Ramos (cell line): ENCODE data around the gene EVC.

Source experiments
- in situ Hi-C: fragments of 300-500 bp; cut with MboI; formaldehyde crosslinking; loops from one replicate; pipeline ENCODE4 v1.14.3; 2022; ENCODE audit warnings: low sequenced_read_pairs; ENCODE audit not compliant: unreplicated experiment

The EVC gene

GRCh38 chr4:5782829-5783476 is 72.0 kb downstream of the EVC start:
- in situ Hi-C loops, result no loop called here

DNA sequence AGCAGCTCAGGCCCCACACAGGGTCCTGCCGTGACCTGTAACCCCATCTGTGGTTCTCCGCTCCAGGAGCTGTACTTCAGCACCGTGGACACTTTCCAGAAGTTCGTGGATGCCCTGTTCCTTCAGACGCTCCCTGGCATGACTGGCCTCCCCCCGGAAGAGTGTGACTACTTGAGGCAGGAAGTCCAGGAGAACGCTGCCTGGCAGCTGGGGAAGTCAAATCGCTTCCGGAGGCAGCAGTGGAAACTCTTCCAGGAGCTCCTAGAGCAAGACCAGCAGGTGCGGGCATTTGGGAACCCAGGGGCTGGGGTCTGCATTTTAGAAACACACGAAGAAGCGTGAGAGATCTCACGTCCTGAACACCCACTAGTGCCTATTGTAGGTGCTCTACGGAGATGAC is 72.5 kb downstream of the EVC start:
- in situ Hi-C loops, result no loop called here

- in situ Hi-C loops, result no loop called here
Observed at GRCh38 chr4:5784021-5784420, 73.0 kb downstream of the EVC start.

DNA sequence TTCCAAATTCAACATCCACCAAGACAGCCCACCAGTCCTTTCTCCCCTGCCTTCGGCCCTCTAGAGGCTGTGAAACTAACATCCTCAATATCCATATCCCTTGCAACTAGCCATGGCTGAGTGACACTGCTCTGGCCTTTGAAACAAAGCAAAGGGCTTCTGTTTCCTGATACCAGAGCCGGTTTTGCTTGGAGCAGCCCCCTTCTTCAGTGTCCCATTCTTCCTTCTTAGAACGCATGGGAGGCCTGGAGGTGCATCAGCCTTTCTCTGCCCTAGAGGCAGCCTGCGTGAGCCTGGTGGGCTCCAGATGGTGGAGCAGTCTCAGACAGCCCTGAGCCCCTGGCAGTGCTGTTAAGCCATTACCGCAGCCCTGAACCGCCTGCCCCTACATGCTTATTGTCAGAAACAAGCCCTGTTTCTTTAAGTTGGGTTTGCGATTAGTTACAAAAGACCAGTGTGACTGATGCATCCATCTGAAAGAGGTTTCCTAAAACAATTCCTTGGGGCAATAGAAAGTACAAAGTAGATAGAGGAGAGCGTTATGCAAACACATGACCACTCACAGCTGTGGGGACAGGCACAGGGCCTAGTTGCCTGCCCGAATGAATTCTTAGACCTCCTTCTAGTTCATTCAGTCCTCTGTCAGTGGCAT is 74.1 kb downstream of the EVC start:
- in situ Hi-C loops, result no loop called here

DNA sequence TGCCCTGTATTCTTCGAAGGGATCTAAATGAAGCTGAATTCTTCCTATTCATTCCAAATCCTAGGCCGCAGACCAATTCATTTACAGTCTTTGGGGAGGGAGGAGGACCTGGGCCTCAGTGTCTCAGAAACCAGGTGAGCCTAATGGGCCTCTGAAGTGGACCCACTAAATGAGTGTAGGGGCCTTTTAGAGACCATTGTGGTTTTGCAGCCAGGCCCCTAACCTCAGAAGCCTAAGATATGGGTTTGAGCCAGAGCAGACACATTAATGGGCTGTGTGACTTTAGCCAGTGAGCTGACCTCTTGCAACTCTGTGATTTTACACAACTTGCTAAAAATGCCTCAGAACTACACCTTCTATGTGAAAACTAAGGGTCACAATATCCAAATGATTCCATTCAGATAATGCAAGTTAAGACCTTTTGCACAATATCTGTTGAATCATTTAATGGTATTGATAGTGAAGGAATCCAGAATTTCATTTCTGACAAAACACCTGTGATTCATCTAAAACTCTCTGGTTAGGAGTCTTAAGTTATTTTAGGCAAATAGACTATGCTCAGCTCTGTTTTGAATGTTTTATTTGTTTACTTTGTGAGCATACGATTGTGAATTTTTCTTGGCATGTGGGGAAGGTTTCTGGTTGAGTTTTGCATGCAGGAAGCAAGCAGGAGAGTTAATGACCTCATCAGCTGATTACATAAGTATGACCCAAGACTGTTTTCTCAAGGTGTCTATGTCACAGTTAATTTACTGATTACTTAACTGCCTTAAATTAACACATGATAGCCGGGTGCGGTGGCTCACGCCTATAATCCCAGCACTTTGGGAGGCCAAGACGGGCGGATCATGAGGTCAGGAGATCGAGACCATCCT is 75.0 kb downstream of the EVC start:
- in situ Hi-C loops, result no loop called here

DNA sequence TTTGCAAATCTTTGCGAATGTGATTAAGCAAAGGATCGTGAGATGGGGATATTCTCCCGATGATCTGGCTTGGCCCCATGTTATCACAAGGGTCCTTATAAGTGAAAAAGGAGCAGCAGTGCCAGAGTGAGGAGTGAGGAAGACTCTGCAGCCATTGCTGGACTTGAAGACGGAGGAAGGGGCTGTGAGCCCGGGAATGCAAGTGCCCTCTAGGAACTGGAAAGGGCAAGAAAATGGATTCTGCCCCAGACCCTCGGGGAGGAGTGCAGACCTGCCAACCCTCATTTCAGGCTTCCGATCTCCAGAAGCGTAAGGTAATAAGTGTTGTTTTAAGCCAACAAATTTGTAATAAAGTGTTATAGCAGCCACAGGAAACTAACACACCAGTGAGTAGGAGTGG is 76.3 kb downstream of the EVC start:
- in situ Hi-C loops, result no loop called here

GRCh38 chr4:5788144-5788543 is 77.1 kb downstream of the EVC start:
- in situ Hi-C loops, result no loop called here

GRCh38 chr4:5789141-5789540 is 78.1 kb downstream of the EVC start:
- in situ Hi-C loops, result no loop called here

DNA sequence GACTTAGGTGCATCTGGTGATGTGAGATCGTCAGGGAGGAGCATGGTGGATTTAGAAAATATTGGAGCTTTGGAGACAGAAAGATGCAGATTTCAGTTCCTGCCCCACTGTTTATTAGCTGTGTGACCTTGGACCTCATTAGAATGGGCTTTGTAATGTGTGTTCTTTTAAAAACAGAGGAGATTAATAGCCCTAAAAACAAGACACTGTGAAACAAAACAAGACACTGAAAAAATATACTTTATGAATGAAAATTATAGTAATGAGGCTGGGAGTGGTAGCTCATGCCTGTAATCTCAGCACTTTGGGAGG is 79.5 kb downstream of the EVC start:
- in situ Hi-C loops, result no loop called here

DNA sequence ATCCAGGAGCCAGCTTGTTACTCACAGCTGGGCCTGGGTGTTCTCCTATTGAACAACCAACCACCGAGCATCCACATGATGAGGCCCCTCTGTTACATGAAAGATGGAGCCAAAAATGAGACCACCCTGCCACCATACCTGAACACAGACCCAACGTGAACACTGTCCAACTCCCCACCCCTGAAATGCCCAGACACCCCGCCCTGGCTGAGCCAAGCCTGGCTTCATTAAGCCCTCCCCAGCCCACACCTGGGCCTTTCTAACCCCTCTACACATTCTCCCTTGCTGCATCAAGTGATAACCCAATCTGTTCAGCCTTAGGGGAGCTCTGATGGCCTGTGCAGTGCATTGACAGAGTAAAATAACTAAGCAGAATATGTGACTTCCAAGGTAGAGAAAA is 80.7 kb downstream of the EVC start:
- in situ Hi-C loops, result no loop called here

- in situ Hi-C loops, result no loop called here
Observed at GRCh38 chr4:5793514-5793913, 82.5 kb downstream of the EVC start.

- in situ Hi-C loops, result no loop called here
Observed at GRCh38 chr4:5795580-5795979, 84.6 kb downstream of the EVC start.

GRCh38 chr4:5796976-5797375 is 86.0 kb downstream of the EVC start:
- in situ Hi-C loops, result no loop called here

- in situ Hi-C loops, result no loop called here
Observed at GRCh38 chr4:5797866-5798265, 86.9 kb downstream of the EVC start.

DNA sequence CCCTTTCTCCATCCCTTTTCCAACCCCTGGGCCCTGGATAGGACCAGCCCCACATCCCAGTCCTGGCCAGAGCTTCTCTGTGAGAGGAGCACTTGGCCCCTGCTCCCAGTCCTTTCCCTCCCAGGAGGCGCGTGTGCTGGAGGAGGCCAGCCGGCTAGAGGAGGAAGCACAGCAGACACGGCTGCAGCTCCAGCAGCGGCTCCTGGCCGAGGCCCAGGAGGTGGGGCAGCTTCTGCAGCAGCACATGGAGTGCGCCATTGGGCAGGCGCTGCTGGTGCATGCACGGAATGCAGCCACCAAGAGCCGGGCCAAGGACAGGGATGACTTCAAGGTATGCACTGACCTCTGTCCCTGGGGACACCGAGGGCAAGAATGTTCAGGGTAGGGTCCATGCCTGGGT is 87.5 kb downstream of the EVC start:
- in situ Hi-C loops, result no loop called here

GRCh38 chr4:5798946-5799345 is 87.9 kb downstream of the EVC start:
- in situ Hi-C loops, result no loop called here

DNA sequence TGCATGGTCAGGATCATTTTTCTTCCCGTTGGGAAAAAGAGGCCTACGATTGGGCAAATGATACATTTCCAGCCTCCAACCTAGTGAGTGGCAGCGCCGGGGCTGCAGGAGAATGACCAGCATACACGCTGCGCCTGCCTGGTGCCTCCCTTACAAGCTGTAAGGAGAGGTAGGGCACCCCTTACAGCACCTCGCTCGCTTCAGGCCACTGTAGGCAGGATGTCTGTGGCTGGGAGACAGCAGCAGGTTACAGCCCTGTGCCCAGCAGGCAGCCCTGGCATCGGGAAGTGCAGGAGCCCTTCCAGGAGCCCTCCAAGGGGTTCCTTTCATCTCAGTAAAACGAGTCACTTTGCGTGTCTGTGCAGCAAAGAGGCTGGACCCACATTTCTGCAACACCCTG is 88.4 kb downstream of the EVC start:
- in situ Hi-C loops, result no loop called here

GRCh38 chr4:5800496-5800895 is 89.5 kb downstream of the EVC start:
- in situ Hi-C loops, result loop anchor here (25.0 kb wide), 1 partner anchor 1313 kb away; no protein-coding TSS in a partner anchor

- in situ Hi-C loops, result loop anchor here (25.0 kb wide), 1 partner anchor 1314 kb away; no protein-coding TSS in a partner anchor
Observed at GRCh38 chr4:5801696-5802095, 90.7 kb downstream of the EVC start.

DNA sequence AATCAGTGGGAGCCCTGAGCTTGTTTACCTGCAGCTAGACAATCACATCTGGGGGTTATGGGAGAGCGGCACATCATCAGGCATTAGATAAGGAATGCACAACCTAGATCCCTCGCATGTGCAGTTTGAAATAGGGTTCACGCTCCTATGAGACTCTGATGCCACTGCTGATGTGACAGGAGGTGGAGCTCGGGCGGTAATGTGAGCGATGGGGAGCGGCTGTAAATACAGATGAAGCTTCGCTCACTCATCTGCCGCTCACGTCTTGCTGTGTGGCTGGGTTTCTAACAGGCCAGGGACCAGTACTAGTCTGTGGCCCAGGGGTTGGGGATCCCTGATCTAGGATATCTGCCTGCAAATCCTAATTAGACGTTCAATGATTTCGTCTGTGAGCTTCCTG is 91.6 kb downstream of the EVC start:
- in situ Hi-C loops, result loop anchor here (25.0 kb wide), 1 partner anchor 1315 kb away; no protein-coding TSS in a partner anchor

- in situ Hi-C loops, result loop anchor here (25.0 kb wide), 1 partner anchor 1317 kb away; no protein-coding TSS in a partner anchor
Observed at GRCh38 chr4:5804656-5805055, 93.7 kb downstream of the EVC start.
